ENCODE results near the gene MOCS3. TPM values are rescaled to one million over a fixed set of nuclear protein-coding genes. Genes with fewer than 3 reads are reported as not detected.

Gene MOCS3
- total and polyA plus RNA-seq, 4 donors: 1.0 to 3.2 (median 2.6) TPM

DNA sequence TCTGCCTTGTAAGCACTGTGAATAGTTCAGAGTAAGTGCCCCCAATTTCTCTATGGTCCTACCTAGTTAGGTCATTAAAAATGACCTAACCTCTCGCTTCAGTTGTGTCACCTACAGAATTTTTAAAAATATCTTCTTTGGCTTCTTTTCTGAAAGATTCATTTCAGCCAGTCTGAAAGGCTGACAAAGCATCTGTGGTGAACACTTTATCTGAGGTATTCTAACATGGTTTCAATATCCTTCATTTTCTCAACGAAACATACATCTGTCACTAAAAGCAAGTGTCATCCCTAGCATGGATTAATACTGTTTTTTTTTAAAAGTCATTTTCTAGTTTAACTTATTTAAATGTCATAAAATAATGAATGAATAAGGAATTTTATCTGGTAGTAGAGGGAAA is 5.4 kb upstream of the MOCS3 start:
- no peak for ATAC-seq (ENCODE audit: low FRiP score)
- WGBS, 2 donors: 86 to 88% methylated on average over 2 of the region's 2 CpGs

DNA sequence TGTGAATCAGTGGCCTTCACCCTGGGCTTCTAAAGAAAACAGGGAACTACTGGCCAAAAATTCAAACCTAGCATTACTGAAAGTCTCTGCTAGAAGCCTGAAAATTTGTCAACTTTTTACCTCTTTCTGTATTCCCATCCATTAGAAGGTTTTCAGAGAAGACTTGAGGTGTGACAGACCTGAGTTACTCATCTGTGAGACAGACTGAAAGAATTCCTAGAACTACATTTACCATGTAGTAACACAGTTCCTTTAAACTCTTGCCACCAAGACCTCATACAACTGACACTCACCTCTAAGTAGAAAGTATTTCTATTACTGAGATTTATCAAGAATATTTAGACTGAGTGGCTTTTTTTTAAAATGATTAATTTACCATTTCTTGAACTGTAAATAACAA is 4.8 kb upstream of the MOCS3 start:
- H3K9me3 ChIP-seq (ENCODE audit: control insufficient read depth, low read length): no peaks in the 10 kb centered on the region
- ATAC-seq (ENCODE audit: low FRiP score) (no peak), DNase-seq (no peak)
- no peak overlapping the region for H3K27ac ChIP-seq (ENCODE audit: low read depth in 1 of 2, low read length in 2 of 2)
- no peaks in the 10 kb centered on the region for H3K4me1 ChIP-seq (ENCODE audit: control insufficient read depth in 1 of 2, insufficient read depth in 2 of 2, low read length in 2 of 2)
- intact Hi-C loops (cut with DNase I): no loop called here
- H3K4me3 ChIP-seq (ENCODE audit: low read length in 2 of 2): no peak overlapping the region
- H3K27me3 ChIP-seq (ENCODE audit: control insufficient read depth in 1 of 2, insufficient read depth in 2 of 2, low read length in 1 of 2): no peaks in the 10 kb centered on the region
- H3K36me3 ChIP-seq (ENCODE audit: control insufficient read depth in 1 of 2, insufficient read depth in 2 of 2, low read length in 1 of 2): no peaks in the 10 kb centered on the region

More for the DNA sequence above, 5.4 kb upstream of the MOCS3 start:
- no peak overlapping the region for H3K27ac ChIP-seq (ENCODE audit: low read depth in 1 of 2, low read length in 2 of 2)
- no peaks in the 10 kb centered on the region for H3K27me3 ChIP-seq (ENCODE audit: control insufficient read depth in 1 of 2, insufficient read depth in 2 of 2, low read length in 1 of 2)
- no peaks in the 10 kb centered on the region for H3K36me3 ChIP-seq (ENCODE audit: control insufficient read depth in 1 of 2, insufficient read depth in 2 of 2, low read length in 1 of 2)
- DNase-seq: no peak
- intact Hi-C loops (cut with DNase I): no loop called here
- H3K9me3 ChIP-seq (ENCODE audit: control insufficient read depth, low read length): no peaks in the 10 kb centered on the region
- no peaks in the 10 kb centered on the region for H3K4me1 ChIP-seq (ENCODE audit: control insufficient read depth in 1 of 2, insufficient read depth in 2 of 2, low read length in 2 of 2)
- no peak overlapping the region for H3K4me3 ChIP-seq (ENCODE audit: low read length in 2 of 2)

DNA sequence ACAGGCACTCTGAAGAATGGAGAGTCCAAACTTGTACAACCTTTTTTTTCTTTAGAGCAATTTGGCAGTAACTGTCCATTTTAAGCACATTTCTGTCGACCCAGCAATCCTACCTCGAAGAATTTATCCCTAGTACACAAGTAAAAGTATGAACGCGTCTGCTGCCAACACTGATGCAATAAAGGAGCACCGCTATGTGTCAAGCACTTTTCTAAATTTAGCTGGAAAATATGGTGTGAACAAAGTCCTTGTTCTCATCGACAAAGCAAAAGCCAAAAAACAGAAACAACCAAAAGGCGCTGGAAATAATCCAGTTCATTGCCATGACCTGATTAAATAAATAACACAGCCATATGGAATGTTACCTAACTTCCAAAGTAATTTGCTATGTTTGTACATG is 1.3 kb upstream of the MOCS3 start:
- no peak overlapping the region for H3K27ac ChIP-seq (ENCODE audit: low read depth in 1 of 2, low read length in 2 of 2)
- WGBS, 2 donors: 2 to 4% methylated on average over 7 of the region's 7 CpGs
- intact Hi-C loops (cut with DNase I): no loop called here
- H3K27me3 ChIP-seq (ENCODE audit: control insufficient read depth in 1 of 2, insufficient read depth in 2 of 2, low read length in 1 of 2): no peaks in the 10 kb centered on the region
- no peaks in the 10 kb centered on the region for H3K9me3 ChIP-seq (ENCODE audit: control insufficient read depth, low read length)
- ATAC-seq (ENCODE audit: low FRiP score) (no peak), DNase-seq (no peak)
- H3K4me1 ChIP-seq (ENCODE audit: control insufficient read depth in 1 of 2, insufficient read depth in 2 of 2, low read length in 2 of 2): no peaks in the 10 kb centered on the region
- no peaks in the 10 kb centered on the region for H3K36me3 ChIP-seq (ENCODE audit: control insufficient read depth in 1 of 2, insufficient read depth in 2 of 2, low read length in 1 of 2)
- H3K4me3 ChIP-seq (ENCODE audit: low read length in 2 of 2): peak overlapping the region; percentile 26 to 86

DNA sequence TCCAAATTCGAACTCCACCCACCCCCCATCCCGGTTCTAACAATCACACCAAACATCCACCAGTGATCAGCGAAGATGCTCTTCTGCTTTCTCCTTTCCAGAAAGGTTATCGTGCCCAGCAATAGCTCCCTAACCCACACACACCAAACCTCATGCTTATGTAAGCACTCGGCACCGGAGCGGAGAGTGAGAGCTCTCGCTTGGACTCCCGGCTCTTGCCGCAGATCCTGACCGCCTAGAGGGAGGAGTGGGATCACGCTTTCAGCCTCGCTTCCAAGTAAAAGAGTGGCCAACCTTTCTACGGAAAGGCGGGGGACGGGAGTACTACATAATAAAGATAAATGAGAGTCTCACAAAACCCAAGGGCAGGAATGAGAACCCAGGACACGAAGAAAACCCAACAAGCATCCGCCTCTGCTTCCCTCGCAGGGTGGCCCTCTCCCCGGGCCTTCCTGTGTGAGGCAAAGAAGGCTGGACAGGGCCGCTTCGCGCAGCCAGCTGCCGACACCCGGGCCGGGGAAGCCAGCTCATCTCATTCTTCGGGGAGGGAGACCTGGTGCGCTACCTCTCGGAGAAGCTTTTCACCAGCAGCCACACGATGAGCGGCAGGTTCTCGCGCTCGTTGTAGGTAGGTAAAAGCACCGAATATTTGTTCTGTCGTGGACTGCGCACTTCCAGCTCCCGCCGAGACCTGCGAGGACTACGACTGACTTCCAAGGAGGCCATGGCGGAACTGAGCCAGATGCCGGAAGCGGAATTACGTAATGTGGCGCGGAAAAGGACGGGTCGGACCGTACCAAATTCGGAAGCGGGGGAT is 612 bp upstream of the MOCS3 start, which contains the start of gene DPM1:
TSS of gene DPM1 (minus strand) at position 735 of the 817 bp plus-strand sequence. CDS start at position 726, 9 bp downstream.
- Histone ChIP-seq H3K27me3 (ENCODE audit: control insufficient read depth in 1 of 2, insufficient read depth in 2 of 2, low read length in 1 of 2) (no peaks in the 10 kb centered on the region), H3K36me3 (ENCODE audit: control insufficient read depth in 1 of 2, insufficient read depth in 2 of 2, low read length in 1 of 2) (no peaks in the 10 kb centered on the region), H3K9me3 (ENCODE audit: control insufficient read depth, low read length) (no peaks in the 10 kb centered on the region), H3K4me3 (ENCODE audit: low read length in 2 of 2) (peak within 1 kb of the TSS; percentile 86 to 88), H3K4me1 (ENCODE audit: control insufficient read depth in 1 of 2, insufficient read depth in 2 of 2, low read length in 2 of 2) (no peaks in the 10 kb centered on the region), H3K27ac (ENCODE audit: low read depth in 1 of 2, low read length in 2 of 2) (peak within 1 kb of the TSS; percentile 43 to 87)
- intact Hi-C loops (cut with DNase I): loop anchor here in 1 of 2 donors (1.0 kb wide), 1 partner anchor 27 kb away; the partner anchor contains the start of gene ADNP
- 0% methylated on average over 52 of the region's 52 CpGs for WGBS, 2 donors
- ATAC-seq (ENCODE audit: low FRiP score) (peak; percentile 95), DNase-seq (peak; percentile 93 to 94)

DNA sequence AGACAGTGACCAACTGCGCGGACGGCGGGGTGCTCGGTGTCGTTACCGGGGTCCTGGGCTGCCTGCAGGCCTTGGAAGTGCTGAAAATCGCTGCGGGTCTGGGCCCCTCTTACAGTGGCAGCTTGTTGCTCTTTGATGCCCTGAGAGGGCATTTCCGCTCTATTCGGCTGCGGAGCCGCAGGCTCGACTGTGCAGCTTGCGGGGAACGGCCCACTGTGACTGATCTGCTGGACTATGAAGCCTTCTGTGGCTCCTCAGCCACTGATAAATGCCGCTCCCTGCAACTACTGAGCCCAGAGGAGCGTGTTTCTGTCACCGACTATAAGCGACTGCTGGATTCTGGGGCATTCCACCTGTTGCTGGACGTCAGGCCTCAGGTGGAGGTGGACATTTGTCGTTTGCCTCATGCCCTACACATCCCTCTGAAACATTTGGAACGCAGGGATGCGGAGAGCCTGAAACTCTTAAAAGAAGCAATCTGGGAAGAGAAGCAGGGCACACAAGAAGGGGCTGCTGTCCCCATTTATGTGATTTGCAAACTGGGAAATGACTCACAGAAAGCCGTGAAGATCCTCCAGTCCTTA is 1.0 kb downstream of the MOCS3 start:
- H3K27ac ChIP-seq (ENCODE audit: low read depth in 1 of 2, low read length in 2 of 2): no peak overlapping the region
- intact Hi-C loops (cut with DNase I): no loop called here
- H3K27me3 ChIP-seq (ENCODE audit: control insufficient read depth in 1 of 2, insufficient read depth in 2 of 2, low read length in 1 of 2): no peaks in the 10 kb centered on the region
- no peaks in the 10 kb centered on the region for H3K4me1 ChIP-seq (ENCODE audit: control insufficient read depth in 1 of 2, insufficient read depth in 2 of 2, low read length in 2 of 2)
- no peaks in the 10 kb centered on the region for H3K9me3 ChIP-seq (ENCODE audit: control insufficient read depth, low read length)
- DNase-seq (no peak), ATAC-seq (ENCODE audit: low FRiP score) (no peak)
- peak overlapping the region in 1 of 2 donors; percentile 86 for H3K4me3 ChIP-seq (ENCODE audit: low read length in 2 of 2)
- 59 to 67% methylated on average over 21 to 25 of the region's 25 CpGs for WGBS, 2 donors
- no peaks in the 10 kb centered on the region for H3K36me3 ChIP-seq (ENCODE audit: control insufficient read depth in 1 of 2, insufficient read depth in 2 of 2, low read length in 1 of 2)

GRCh38 chr20:50967586-50967985 is 9.0 kb downstream of the MOCS3 start:
- H3K4me1 ChIP-seq (ENCODE audit: control insufficient read depth in 1 of 2, insufficient read depth in 2 of 2, low read length in 2 of 2): no peaks in the 10 kb centered on the region
- WGBS, 2 donors: 17 to 18% methylated on average over 7 of the region's 7 CpGs
- ATAC-seq (ENCODE audit: low FRiP score) (no peak), DNase-seq (no peak)
- H3K4me3 ChIP-seq (ENCODE audit: low read length in 2 of 2): no peak overlapping the region
- no peaks in the 10 kb centered on the region for H3K27me3 ChIP-seq (ENCODE audit: control insufficient read depth in 1 of 2, insufficient read depth in 2 of 2, low read length in 1 of 2)
- H3K27ac ChIP-seq (ENCODE audit: low read depth in 1 of 2, low read length in 2 of 2): no peak overlapping the region
- H3K9me3 ChIP-seq (ENCODE audit: control insufficient read depth, low read length): no peaks in the 10 kb centered on the region
- intact Hi-C loops (cut with DNase I): no loop called here
- no peaks in the 10 kb centered on the region for H3K36me3 ChIP-seq (ENCODE audit: control insufficient read depth in 1 of 2, insufficient read depth in 2 of 2, low read length in 1 of 2)

DNA sequence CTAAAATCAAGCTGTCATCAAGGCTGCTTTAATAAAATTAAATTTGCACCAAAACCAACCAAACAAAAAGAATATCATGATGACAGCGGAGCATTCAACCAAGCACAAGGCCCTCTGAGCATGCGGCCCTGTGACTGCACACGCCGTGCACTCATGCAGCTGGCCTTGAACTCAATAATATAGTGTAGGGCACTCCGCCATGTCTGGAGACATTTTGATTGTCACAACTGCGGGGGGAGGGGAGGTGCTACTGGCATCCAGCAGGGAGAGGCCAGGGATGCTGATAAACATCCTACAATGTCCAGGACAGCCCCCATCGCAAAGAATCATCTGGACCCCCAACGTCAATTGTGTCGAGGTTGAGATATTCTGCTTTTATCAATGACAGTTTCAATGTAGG is 9.7 kb downstream of the MOCS3 start:
- Histone ChIP-seq H3K9me3 (ENCODE audit: control insufficient read depth, low read length) (no peaks in the 10 kb centered on the region), H3K27me3 (ENCODE audit: control insufficient read depth in 1 of 2, insufficient read depth in 2 of 2, low read length in 1 of 2) (no peaks in the 10 kb centered on the region), H3K27ac (ENCODE audit: low read depth in 1 of 2, low read length in 2 of 2) (no peak overlapping the region), H3K36me3 (ENCODE audit: control insufficient read depth in 1 of 2, insufficient read depth in 2 of 2, low read length in 1 of 2) (no peaks in the 10 kb centered on the region), H3K4me1 (ENCODE audit: control insufficient read depth in 1 of 2, insufficient read depth in 2 of 2, low read length in 2 of 2) (no peaks in the 10 kb centered on the region), H3K4me3 (ENCODE audit: low read length in 2 of 2) (no peak overlapping the region)
- WGBS, 2 donors: 63 to 71% methylated on average over 9 of the region's 9 CpGs
- DNase-seq (no peak), ATAC-seq (ENCODE audit: low FRiP score) (no peak)
- intact Hi-C loops (cut with DNase I): no loop called here

GRCh38 chr20:50969435-50969834 is 10.8 kb downstream of the MOCS3 start:
- no peak overlapping the region for H3K27ac ChIP-seq (ENCODE audit: low read depth in 1 of 2, low read length in 2 of 2)
- DNase-seq (no peak), ATAC-seq (ENCODE audit: low FRiP score) (no peak)
- no peaks in the 10 kb centered on the region for H3K27me3 ChIP-seq (ENCODE audit: control insufficient read depth in 1 of 2, insufficient read depth in 2 of 2, low read length in 1 of 2)
- no peak overlapping the region for H3K4me3 ChIP-seq (ENCODE audit: low read length in 2 of 2)
- WGBS, 2 donors: 81 to 86% methylated on average over 5 of the region's 5 CpGs
- peaks cover 2% of the 10 kb centered on the region for H3K9me3 ChIP-seq (ENCODE audit: control insufficient read depth, low read length)
- intact Hi-C loops (cut with DNase I): no loop called here
- no peaks in the 10 kb centered on the region for H3K36me3 ChIP-seq (ENCODE audit: control insufficient read depth in 1 of 2, insufficient read depth in 2 of 2, low read length in 1 of 2)
- no peaks in the 10 kb centered on the region for H3K4me1 ChIP-seq (ENCODE audit: control insufficient read depth in 1 of 2, insufficient read depth in 2 of 2, low read length in 2 of 2)

GRCh38 chr20:50969912-50970311 is 11.3 kb downstream of the MOCS3 start:
- ATAC-seq (ENCODE audit: low FRiP score) (no peak), DNase-seq (no peak)
- WGBS, 2 donors: 55 to 58% methylated on average over 8 of the region's 8 CpGs
- Histone ChIP-seq H3K36me3 (ENCODE audit: control insufficient read depth in 1 of 2, insufficient read depth in 2 of 2, low read length in 1 of 2) (no peaks in the 10 kb centered on the region), H3K9me3 (ENCODE audit: control insufficient read depth, low read length) (peaks cover 2% of the 10 kb centered on the region), H3K4me3 (ENCODE audit: low read length in 2 of 2) (no peak overlapping the region), H3K27ac (ENCODE audit: low read depth in 1 of 2, low read length in 2 of 2) (no peak overlapping the region), H3K27me3 (ENCODE audit: control insufficient read depth in 1 of 2, insufficient read depth in 2 of 2, low read length in 1 of 2) (no peaks in the 10 kb centered on the region), H3K4me1 (ENCODE audit: control insufficient read depth in 1 of 2, insufficient read depth in 2 of 2, low read length in 2 of 2) (no peaks in the 10 kb centered on the region)
- intact Hi-C loops (cut with DNase I): no loop called here

Measured in aorta (tissue), 5 donors.